Spleen (tissue), 11 donors: ENCODE data around the gene LEP. TPM values are rescaled to one million over a fixed set of nuclear protein-coding genes. Genes with fewer than 3 reads are reported as not detected.

ENCODE experiments used
- DNase-seq: peaks from one replicate; pipeline ENCODE4 v3.0.0-alpha.2; 2020
- H3K27ac ChIP-seq, 8 donors: fragments of 200-600 bp; sonication (generic) in 7 of 8; 1 replicate in 4 of 8; 2 replicates in 4 of 8; pipeline versions ENCODE4 v1.5.0 to v1.8.0; 2016 to 2021; ENCODE audit warnings: inconsistent platforms in 4 of 8, mild to moderate bottlenecking in 4 of 8, moderate library complexity in 1 of 8
- H3K27me3 ChIP-seq, 7 donors: fragments of 200-600 bp; sonication (generic) in 6 of 7; replicated peaks in 1 of 7; 1 replicate in 4 of 7; 2 replicates in 3 of 7; pipeline versions ENCODE4 v1.5.0 to v1.8.0; 2016 to 2021; ENCODE audit warnings: inconsistent platforms in 3 of 7, mild to moderate bottlenecking in 1 of 7
- H3K36me3 ChIP-seq, 6 donors: fragments of 200-600 bp; sonication (generic) in 5 of 6; 1 replicate in 4 of 6; 2 replicates in 2 of 6; pipeline versions ENCODE4 v1.5.0 to v1.8.0; 2016 to 2021; ENCODE audit warnings: inconsistent platforms in 2 of 6
- H3K4me1 ChIP-seq, 6 donors: fragments of 200-600 bp; sonication (generic) in 5 of 6; 1 replicate in 3 of 6; 2 replicates in 3 of 6; pipeline versions ENCODE4 v1.5.0 to v1.8.0; 2016 to 2021; ENCODE audit warnings: inconsistent platforms in 3 of 6
- H3K4me3 ChIP-seq, 8 donors: fragments of 200-600 bp; sonication (generic) in 7 of 8; 1 replicate in 4 of 8; 2 replicates in 4 of 8; pipeline versions ENCODE4 v1.5.0 to v1.8.0; 2016 to 2021; ENCODE audit warnings: inconsistent platforms in 4 of 8, mild to moderate bottlenecking in 4 of 8, moderate library complexity in 2 of 8
- H3K9me3 ChIP-seq, 8 donors: fragments of 200-600 bp; sonication (generic) in 7 of 8; 1 replicate in 4 of 8; 2 replicates in 4 of 8; pipeline versions ENCODE4 v1.5.0 to v1.8.0; 2016 to 2021; ENCODE audit warnings: inconsistent platforms in 4 of 8
- POLR2A ChIP-seq, 3 donors: fragments of 450-650 bp; IDR thresholded peaks; one replicate each; pipeline ENCODE4 v1.5.1; 2017; ENCODE audit warnings: antibody characterized with exemption in 3 of 3, mild to moderate bottlenecking in 1 of 3
- POLR2AphosphoS5 ChIP-seq, 3 donors: sonication (generic); formaldehyde crosslinking; IDR thresholded peaks; one replicate each; pipeline ENCODE4 v1.5.1; 2017; ENCODE audit warnings: antibody characterized with exemption in 3 of 3
- WGBS, 5 donors: extraction: QIAGEN DNeasy Blood & Tissue Kit in 3 of 5; methylation state at CpG; one replicate each; pipeline versions ENCODE4 v1.1.5 to v1.1.7; 2013 to 2018; 5-methylcytosine and 5-hydroxymethylcytosine counted together
- intact Hi-C: fragments of 100-400 bp; cut with DNase I; formaldehyde crosslinking; loops from one replicate; pipeline ENCODE4 v1.15.0; 2023; ENCODE audit warnings: low total_unique reads
- microRNA-seq, 3 donors: library from miRNA; unstranded; fragments of <30 nt; microRNA quantifications; one replicate each; pipeline versions ENCODE4 to v1.1.0, GENCODE V29; 2019 to 2020
- polyA plus RNA-seq, 3 donors: library from polyadenylated mRNA; stranded (reverse); fragments of 200-250 nt; gene quantifications; one replicate each; pipeline ENCODE4 v1.2.1, GENCODE V29; 2013
- small RNA-seq, 4 donors: library from RNA; depleted of rRNA; stranded (forward); fragments of <200 nt; gene quantifications; one replicate each; pipeline ENCODE3, GENCODE V24; 2016
- total RNA-seq, 7 donors: library from RNA; depleted of rRNA in 3 of 7; stranded (reverse); fragments of >200 nt in 3 of 7; fragmentation: NEBNext Ultra II Directional in 4 of 7; extraction: Animal tissue kit (Norgen Biotek cat#: 25700) in 4 of 7; gene quantifications; one replicate each; pipeline versions ENCODE4 v1.1.0 to v1.2.1, GENCODE V29; 2016 to 2021
- TF ChIP-seq, protein P1 (sequence below), 11 experiments: fragments of 200-600 bp in 7 of 11; fragments of 450-650 bp in 4 of 11; sonication (generic) in 4 of 11; IDR thresholded peaks in 8 of 11; conservative IDR thresholded peaks in 3 of 11; 1 replicate in 7 of 11; 2 replicates in 4 of 11; pipeline versions ENCODE4 v1.4.0 to v1.8.0; 2016 to 2021; ENCODE audit warnings: antibody characterized with exemption in 11 of 11, inconsistent platforms in 4 of 11, mild to moderate bottlenecking in 1 of 11
- donor health status: healthy with polysubstance abuse.
- donor health status: DM: no; HTN: no; CAD: no; lungs with moderate emphysema.
- donor health status: DM: no; HTN: no; CAD: no.
- donor health status: Bipolar disorder and iron deficiency.
- donor health status: healthy.
- donor health status: DM: no; HTN: no; CAD: no.
- donor health status: DM: yes; HTN: yes; CAD: no.

The LEP gene
- total and polyA plus RNA-seq, 10 donors, result 0.06 to 0.44 (median 0.13) TPM; not detected in 5

GRCh38 chr7:128303643-128304042, 62.6 kb downstream of the LEP start:
- Histone ChIP-seq H3K9me3 (no peaks in the 10 kb centered on the region), H3K27ac (no peak overlapping the region), H3K36me3 (peaks cover 0 to 79% (median 42%) of the 10 kb centered on the region in 6 donors), H3K4me3 (no peak overlapping the region), H3K27me3 (no peaks in the 10 kb centered on the region), H3K4me1 (no peaks in the 10 kb centered on the region)
- intact Hi-C loops, result no loop called here
- 70 to 75% (median 73%) methylated on average over 5 of the region's 5 CpGs for WGBS, 5 donors
- no peak for DNase-seq
- TF ChIP-seq POLR2A (IDR thresholded peaks at IDR 0.05), result no peak
- TF ChIP-seq, protein P1, sequence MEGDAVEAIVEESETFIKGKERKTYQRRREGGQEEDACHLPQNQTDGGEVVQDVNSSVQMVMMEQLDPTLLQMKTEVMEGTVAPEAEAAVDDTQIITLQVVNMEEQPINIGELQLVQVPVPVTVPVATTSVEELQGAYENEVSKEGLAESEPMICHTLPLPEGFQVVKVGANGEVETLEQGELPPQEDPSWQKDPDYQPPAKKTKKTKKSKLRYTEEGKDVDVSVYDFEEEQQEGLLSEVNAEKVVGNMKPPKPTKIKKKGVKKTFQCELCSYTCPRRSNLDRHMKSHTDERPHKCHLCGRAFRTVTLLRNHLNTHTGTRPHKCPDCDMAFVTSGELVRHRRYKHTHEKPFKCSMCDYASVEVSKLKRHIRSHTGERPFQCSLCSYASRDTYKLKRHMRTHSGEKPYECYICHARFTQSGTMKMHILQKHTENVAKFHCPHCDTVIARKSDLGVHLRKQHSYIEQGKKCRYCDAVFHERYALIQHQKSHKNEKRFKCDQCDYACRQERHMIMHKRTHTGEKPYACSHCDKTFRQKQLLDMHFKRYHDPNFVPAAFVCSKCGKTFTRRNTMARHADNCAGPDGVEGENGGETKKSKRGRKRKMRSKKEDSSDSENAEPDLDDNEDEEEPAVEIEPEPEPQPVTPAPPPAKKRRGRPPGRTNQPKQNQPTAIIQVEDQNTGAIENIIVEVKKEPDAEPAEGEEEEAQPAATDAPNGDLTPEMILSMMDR (IDR thresholded peaks at IDR 0.05 in 8 of 11, conservative IDR thresholded peaks at IDR 0.05 in 3 of 11), result no peak
- no peak for TF ChIP-seq POLR2AphosphoS5 (IDR thresholded peaks at IDR 0.05)

DNA sequence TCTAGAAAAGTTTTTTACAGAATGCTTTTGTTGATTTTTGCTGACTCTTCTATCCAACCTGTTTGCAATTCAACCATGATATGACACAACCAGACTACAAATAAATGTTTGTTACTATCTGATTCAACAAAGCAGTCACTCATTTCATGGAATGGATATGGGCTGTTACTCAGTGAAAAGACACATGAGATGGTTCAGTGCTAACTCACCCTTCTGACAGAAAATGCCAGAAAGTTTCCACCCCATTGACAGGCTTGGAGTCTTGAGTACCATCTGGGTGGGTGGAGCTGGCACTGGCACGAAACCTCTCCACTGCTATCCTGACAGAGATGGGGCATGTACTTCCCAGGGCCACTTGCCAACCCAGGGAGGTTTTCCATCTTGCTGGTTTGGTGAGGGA, 63.1 kb downstream of the LEP start:
- H3K27ac ChIP-seq, result no peak overlapping the region
- intact Hi-C loops, result no loop called here
- H3K27me3 ChIP-seq, result no peaks in the 10 kb centered on the region
- 78 to 100% (median 90%) methylated on average over 1 of the region's 1 CpG; no CpG with 5 or more reads in 1 of the 5 donors for WGBS, 5 donors
- no peak overlapping the region for H3K4me3 ChIP-seq
- no peaks in the 10 kb centered on the region for H3K9me3 ChIP-seq
- no peak for DNase-seq
- H3K4me1 ChIP-seq, result no peaks in the 10 kb centered on the region
- TF ChIP-seq, protein P1 (IDR thresholded peaks at IDR 0.05 in 8 of 11, conservative IDR thresholded peaks at IDR 0.05 in 3 of 11), result no peak
- no peak for TF ChIP-seq POLR2AphosphoS5 (IDR thresholded peaks at IDR 0.05)
- TF ChIP-seq POLR2A (IDR thresholded peaks at IDR 0.05), result no peak
- peaks cover 0 to 85% (median 45%) of the 10 kb centered on the region in 6 donors for H3K36me3 ChIP-seq

- WGBS, 5 donors, result 87 to 96% (median 94%) methylated on average over 2 of the region's 2 CpGs
- Histone ChIP-seq H3K27ac (no peak overlapping the region), H3K4me1 (no peaks in the 10 kb centered on the region), H3K27me3 (no peaks in the 10 kb centered on the region), H3K4me3 (no peak overlapping the region), H3K36me3 (peaks cover 3 to 100% (median 71%) of the 10 kb centered on the region in 6 donors), H3K9me3 (no peaks in the 10 kb centered on the region)
- TF ChIP-seq, protein P1 (IDR thresholded peaks at IDR 0.05 in 8 of 11, conservative IDR thresholded peaks at IDR 0.05 in 3 of 11), result no peak
- TF ChIP-seq POLR2AphosphoS5 (IDR thresholded peaks at IDR 0.05) (no peak), POLR2A (IDR thresholded peaks at IDR 0.05) (no peak)
- intact Hi-C loops, result no loop called here
- DNase-seq, result no peak
Measured at GRCh38 chr7:128307061-128307460, 66.0 kb downstream of the LEP start.

Small RNA genes lying within 50 kb of the gene (microRNA-seq; reads per million reads assigned to microRNA genes)
- 2.1 to 2.9 (median 2.5) reads per million in 3 donors for gene MIR129-1

Small RNA genes lying within 50 kb of the gene (small RNA-seq; reads per million reads assigned to genes)
- 0 to 0.23 (median 0.03) reads per million in 4 donors for gene MIR129-1

Other genes with a start within 250 kb of the LEP start
- 10 to 100 TPM; 13.7 to 43.4 (median 18.3) TPM for gene LRRC4, start 209.8 kb upstream of the LEP start, total RNA-seq
- gene LRRC4, start 209.8 kb upstream of the LEP start, polyA plus RNA-seq, result 1 to 10 TPM in 2 of 3 donors, under 1 TPM in 1; 0.78 to 3.7 (median 1.4) TPM
- gene RBM28, start 102.6 kb downstream of the LEP start, total RNA-seq, result 10 to 100 TPM; 23.8 to 45.8 (median 34.9) TPM
- gene RBM28, start 102.6 kb downstream of the LEP start, polyA plus RNA-seq, result 10 to 100 TPM; 11.0 to 21.0 (median 19.4) TPM
- 1 to 10 TPM in 3 of 7 donors, under 1 TPM in 3, not detected in 1; 0.38 to 5.4 (median 0.93) TPM for gene PRRT4, start 120.4 kb downstream of the LEP start, total RNA-seq
- gene PRRT4, start 120.4 kb downstream of the LEP start, polyA plus RNA-seq, result under 1 TPM; 0.14 to 0.45 (median 0.28) TPM
- 100 to 1,000 TPM in 3 of 7 donors, 10 to 100 TPM in 4; 75.8 to 120 (median 89.0) TPM for gene IMPDH1, start 168.7 kb downstream of the LEP start, total RNA-seq
- 10 to 100 TPM; 29.9 to 52.1 (median 35.9) TPM for gene IMPDH1, start 168.7 kb downstream of the LEP start, polyA plus RNA-seq
- 10 to 100 TPM in 2 of 7 donors, 1 to 10 TPM in 5; 4.2 to 16.7 (median 7.1) TPM for gene HILPDA, start 214.6 kb downstream of the LEP start, total RNA-seq
- 1 to 10 TPM; 3.2 to 8.2 (median 7.2) TPM for gene HILPDA, start 214.6 kb downstream of the LEP start, polyA plus RNA-seq
- gene METTL2B, start 235.5 kb downstream of the LEP start, total RNA-seq, result 10 to 100 TPM; 17.7 to 32.8 (median 22.4) TPM
- 10 to 100 TPM in 1 of 3 donors, 1 to 10 TPM in 2; 6.7 to 12.3 (median 7.2) TPM for gene METTL2B, start 235.5 kb downstream of the LEP start, polyA plus RNA-seq